ENCODE data around the gene MROH7.

The MROH7 gene

DNA sequence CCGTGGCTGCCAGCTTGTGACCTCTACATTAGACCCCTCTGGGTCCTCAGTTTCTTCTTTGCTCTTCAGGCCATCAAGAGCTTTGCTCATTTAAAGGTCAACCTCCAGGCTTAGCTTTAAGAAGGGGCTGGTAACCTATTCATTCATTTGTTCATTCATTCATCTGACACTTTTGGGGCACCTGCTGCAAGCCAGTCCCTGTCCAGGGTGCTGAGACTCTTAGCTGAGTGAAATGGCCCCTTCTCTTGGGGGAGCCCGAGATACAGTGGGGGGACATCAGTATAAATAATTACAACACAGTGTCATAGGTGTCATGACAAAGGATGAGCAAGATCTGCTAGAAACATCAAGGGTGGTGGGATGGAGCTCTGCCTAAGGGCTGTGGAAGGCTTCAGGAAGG is 63.6 kb downstream of the MROH7 start:
- no peaks in the 10 kb centered on the region for H3K36me3 ChIP-seq (ENCODE audit: insufficient read depth, low read length)
- H3K9ac ChIP-seq (ENCODE audit: low read depth, low read length, poor library complexity, severe bottlenecking): no peak overlapping the region
- H3K4me1 ChIP-seq (ENCODE audit: insufficient read depth, low read length, poor library complexity, severe bottlenecking): no peaks in the 10 kb centered on the region
- H4K20me1 ChIP-seq (ENCODE audit: insufficient read depth, low read length, poor library complexity, severe bottlenecking): no peaks in the 10 kb centered on the region
- H3K27me3 ChIP-seq (ENCODE audit: insufficient read depth, low read length, poor library complexity, severe bottlenecking): no peaks in the 10 kb centered on the region
- no peak for TF ChIP-seq EZH2phosphoT487 (IDR thresholded peaks at IDR 0.05; ENCODE audit: borderline replicate concordance)
- TF ChIP-seq, protein P1, sequence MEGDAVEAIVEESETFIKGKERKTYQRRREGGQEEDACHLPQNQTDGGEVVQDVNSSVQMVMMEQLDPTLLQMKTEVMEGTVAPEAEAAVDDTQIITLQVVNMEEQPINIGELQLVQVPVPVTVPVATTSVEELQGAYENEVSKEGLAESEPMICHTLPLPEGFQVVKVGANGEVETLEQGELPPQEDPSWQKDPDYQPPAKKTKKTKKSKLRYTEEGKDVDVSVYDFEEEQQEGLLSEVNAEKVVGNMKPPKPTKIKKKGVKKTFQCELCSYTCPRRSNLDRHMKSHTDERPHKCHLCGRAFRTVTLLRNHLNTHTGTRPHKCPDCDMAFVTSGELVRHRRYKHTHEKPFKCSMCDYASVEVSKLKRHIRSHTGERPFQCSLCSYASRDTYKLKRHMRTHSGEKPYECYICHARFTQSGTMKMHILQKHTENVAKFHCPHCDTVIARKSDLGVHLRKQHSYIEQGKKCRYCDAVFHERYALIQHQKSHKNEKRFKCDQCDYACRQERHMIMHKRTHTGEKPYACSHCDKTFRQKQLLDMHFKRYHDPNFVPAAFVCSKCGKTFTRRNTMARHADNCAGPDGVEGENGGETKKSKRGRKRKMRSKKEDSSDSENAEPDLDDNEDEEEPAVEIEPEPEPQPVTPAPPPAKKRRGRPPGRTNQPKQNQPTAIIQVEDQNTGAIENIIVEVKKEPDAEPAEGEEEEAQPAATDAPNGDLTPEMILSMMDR (conservative IDR thresholded peaks at IDR 0.05; ENCODE audit: low read length): no peak
- H3K4me2 ChIP-seq (ENCODE audit: low read depth, low read length, poor library complexity, severe bottlenecking): no peak overlapping the region
- no peaks in the 10 kb centered on the region for H3K9me3 ChIP-seq (ENCODE audit: insufficient read depth, low read depth, low read length)
- H3K4me3 ChIP-seq (ENCODE audit: low read length, poor library complexity, severe bottlenecking): no peak overlapping the region
- H3K9me2 ChIP-seq (replicated peaks; ENCODE audit: low read depth, low read length): no peaks in the 10 kb centered on the region
- H2AFZ ChIP-seq (ENCODE audit: low read length): no peak overlapping the region
- no peaks in the 10 kb centered on the region for H3K79me2 ChIP-seq (ENCODE audit: insufficient read depth, low read length)
- no peaks in the 10 kb centered on the region for H3F3A ChIP-seq (ENCODE audit: low read depth)

DNA sequence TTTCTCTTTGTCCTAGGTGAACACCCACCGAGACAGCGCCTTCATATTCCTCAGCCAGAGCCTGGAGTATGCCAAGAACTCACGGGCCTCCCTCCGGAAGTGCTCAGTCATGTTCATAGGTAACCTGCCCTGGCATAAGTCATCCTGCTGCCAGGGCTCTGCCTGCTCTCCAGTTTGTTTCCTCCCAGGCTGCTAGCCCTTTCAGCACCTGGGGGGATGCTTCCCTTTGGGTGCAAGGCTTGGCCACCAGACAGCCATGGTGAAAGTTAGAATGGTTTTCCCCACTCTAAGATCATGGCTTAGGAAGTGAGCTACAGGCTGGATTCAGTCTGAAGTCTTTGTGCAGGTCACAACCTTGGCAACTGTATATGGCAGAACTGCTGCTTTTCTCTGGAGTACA is 64.8 kb downstream of the MROH7 start:
- H3K79me2 ChIP-seq (ENCODE audit: insufficient read depth, low read length): no peaks in the 10 kb centered on the region
- no peaks in the 10 kb centered on the region for H3K36me3 ChIP-seq (ENCODE audit: insufficient read depth, low read length)
- no peaks in the 10 kb centered on the region for H3K27me3 ChIP-seq (ENCODE audit: insufficient read depth, low read length, poor library complexity, severe bottlenecking)
- no peak overlapping the region for H3K4me3 ChIP-seq (ENCODE audit: low read length, poor library complexity, severe bottlenecking)
- H3K4me2 ChIP-seq (ENCODE audit: low read depth, low read length, poor library complexity, severe bottlenecking): no peak overlapping the region
- no peaks in the 10 kb centered on the region for H3K9me2 ChIP-seq (replicated peaks; ENCODE audit: low read depth, low read length)
- H3K9ac ChIP-seq (ENCODE audit: low read depth, low read length, poor library complexity, severe bottlenecking): no peak overlapping the region
- H3K4me1 ChIP-seq (ENCODE audit: insufficient read depth, low read length, poor library complexity, severe bottlenecking): no peaks in the 10 kb centered on the region
- H2AFZ ChIP-seq (ENCODE audit: low read length): no peak overlapping the region
- no peaks in the 10 kb centered on the region for H4K20me1 ChIP-seq (ENCODE audit: insufficient read depth, low read length, poor library complexity, severe bottlenecking)
- H3F3A ChIP-seq (ENCODE audit: low read depth): no peaks in the 10 kb centered on the region
- TF ChIP-seq EZH2phosphoT487 (IDR thresholded peaks at IDR 0.05; ENCODE audit: borderline replicate concordance): no peak
- TF ChIP-seq, protein P1 (conservative IDR thresholded peaks at IDR 0.05; ENCODE audit: low read length): no peak
- no peaks in the 10 kb centered on the region for H3K9me3 ChIP-seq (ENCODE audit: insufficient read depth, low read depth, low read length)

DNA sequence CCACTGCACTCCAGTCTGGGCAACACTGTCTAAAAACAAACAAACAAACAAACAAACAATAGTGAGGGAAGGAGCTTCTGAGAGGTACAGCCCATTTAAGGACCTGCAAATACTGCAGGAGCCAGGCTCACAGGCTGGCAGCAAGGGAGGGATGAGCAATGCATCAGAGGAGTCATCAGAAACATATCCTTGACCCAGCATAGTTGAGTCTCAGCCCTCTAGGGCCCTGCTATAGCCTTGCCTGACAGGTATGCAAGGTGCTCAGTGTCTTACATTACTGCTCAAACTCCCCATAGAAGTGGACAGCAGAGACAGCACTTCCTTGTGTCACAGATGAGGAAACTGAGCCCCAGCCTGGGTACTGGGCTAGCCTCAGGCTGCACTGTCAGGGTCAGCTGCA is 66.8 kb downstream of the MROH7 start:
- Histone ChIP-seq H4K20me1 (ENCODE audit: insufficient read depth, low read length, poor library complexity, severe bottlenecking) (no peaks in the 10 kb centered on the region), H3F3A (ENCODE audit: low read depth) (no peaks in the 10 kb centered on the region), H3K9me2 (replicated peaks; ENCODE audit: low read depth, low read length) (no peaks in the 10 kb centered on the region), H3K4me1 (ENCODE audit: insufficient read depth, low read length, poor library complexity, severe bottlenecking) (no peaks in the 10 kb centered on the region), H3K27me3 (ENCODE audit: insufficient read depth, low read length, poor library complexity, severe bottlenecking) (no peaks in the 10 kb centered on the region), H3K9ac (ENCODE audit: low read depth, low read length, poor library complexity, severe bottlenecking) (no peak overlapping the region), H2AFZ (ENCODE audit: low read length) (no peak overlapping the region), H3K4me3 (ENCODE audit: low read length, poor library complexity, severe bottlenecking) (no peak overlapping the region), H3K9me3 (ENCODE audit: insufficient read depth, low read depth, low read length) (no peaks in the 10 kb centered on the region), H3K4me2 (ENCODE audit: low read depth, low read length, poor library complexity, severe bottlenecking) (no peak overlapping the region), H3K79me2 (ENCODE audit: insufficient read depth, low read length) (no peaks in the 10 kb centered on the region), H3K36me3 (ENCODE audit: insufficient read depth, low read length) (no peaks in the 10 kb centered on the region)
- TF ChIP-seq, protein P1 (conservative IDR thresholded peaks at IDR 0.05; ENCODE audit: low read length): no peak
- no peak for TF ChIP-seq EZH2phosphoT487 (IDR thresholded peaks at IDR 0.05; ENCODE audit: borderline replicate concordance)
